ENCODE data around the gene DNM3. TPM values are rescaled to one million over a fixed set of nuclear protein-coding genes. Genes with fewer than 3 reads are reported as not detected.

Gene DNM3
- total and polyA plus RNA-seq, 2 of the 8 experiments (the other 6 are each of a cell fraction or from before 2014, with no cell fraction given): 2.0 to 8.5 TPM

DNA sequence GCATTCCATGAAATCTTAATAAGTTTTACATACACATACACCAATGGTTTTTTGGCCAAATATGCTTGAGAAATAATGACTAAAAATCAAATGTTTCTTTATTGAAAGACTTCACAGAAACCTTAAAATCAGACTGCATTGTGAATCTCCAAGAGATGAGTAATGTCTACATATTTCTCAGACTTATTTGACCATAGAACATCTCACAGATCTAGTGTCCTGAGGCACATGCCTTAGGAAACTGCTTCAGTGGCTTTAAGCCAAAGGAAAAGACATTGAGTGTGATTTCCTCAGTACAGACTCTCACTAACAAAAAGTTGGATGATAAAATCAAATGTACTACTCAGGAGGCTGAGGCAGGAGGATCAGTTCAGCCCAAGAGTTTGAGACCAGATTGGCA, 573.0 kb downstream of the DNM3 start:
- Histone ChIP-seq H3K36me3 (ENCODE audit: control insufficient read depth in 2 of 4, insufficient read depth in 4 of 4, low read length in 3 of 4) (no peaks in the 10 kb centered on the region), H3K56ac (replicated peaks; ENCODE audit: insufficient read length, low read depth, low read length) (no peak overlapping the region), H3K79me2 (ENCODE audit: control insufficient read depth in 1 of 2, insufficient read depth in 2 of 2, low read length in 2 of 2) (no peaks in the 10 kb centered on the region), H2BK120ac (replicated peaks; ENCODE audit: low read depth, low read length) (no peak overlapping the region), H2BK12ac (ENCODE audit: low read depth, low read length) (no peak overlapping the region), H3K23ac (ENCODE audit: insufficient read length) (no peak overlapping the region), H2BK20ac (ENCODE audit: low read length) (no peak overlapping the region), H3K27me3 (replicated peaks in 1 of 4; ENCODE audit: control insufficient read depth in 3 of 4, extremely low read depth in 1 of 4, insufficient read depth in 3 of 4, low read length in 3 of 4) (no peaks in the 10 kb centered on the region), H2BK15ac (ENCODE audit: low read length) (no peak overlapping the region), H3K4me3 (ENCODE audit: extremely low read depth in 1 of 4, insufficient read depth in 2 of 4, low read depth in 3 of 4, low read length in 4 of 4) (no peak overlapping the region), H4K91ac (replicated peaks; ENCODE audit: insufficient read length, low read length) (no peak overlapping the region), H4K20me1 (replicated peaks in 1 of 2; ENCODE audit: control insufficient read depth in 1 of 2, insufficient read depth in 2 of 2, low read length in 2 of 2) (no peaks in the 10 kb centered on the region), H3K18ac (ENCODE audit: extremely low read depth, low read length) (no peak overlapping the region), H3K14ac (ENCODE audit: insufficient read length) (no peak overlapping the region), H3K27ac (ENCODE audit: low read depth, low read length) (no peak overlapping the region), H3K4me2 (ENCODE audit: insufficient read depth in 1 of 2, low read depth in 2 of 2, low read length in 2 of 2) (no peak overlapping the region), H2AK5ac (ENCODE audit: low read depth, low read length) (no peak overlapping the region), H3K9ac (replicated peaks in 1 of 4; ENCODE audit: extremely low read depth in 1 of 4, low read depth in 3 of 4, low read length in 3 of 4) (no peak overlapping the region), H2BK5ac (ENCODE audit: low read depth, low read length) (no peak overlapping the region), H2AFZ (ENCODE audit: low read length) (no peak overlapping the region), H3K4ac (replicated peaks; ENCODE audit: insufficient read length, low read depth, low read length) (no peak overlapping the region), H3K79me1 (ENCODE audit: low read depth, low read length) (no peaks in the 10 kb centered on the region), H3K23me2 (ENCODE audit: low read depth, low read length) (no peaks in the 10 kb centered on the region), H4K8ac (ENCODE audit: extremely low read depth, insufficient read depth, low read length) (no peak overlapping the region), H3K4me1 (replicated peaks in 1 of 4; ENCODE audit: control insufficient read depth in 3 of 4, insufficient read depth in 4 of 4, low read length in 3 of 4) (peaks cover 0 to 4% (median 0%) of the 10 kb centered on the region in 4 experiments; a peak in 1 of 7 replicates), H4K5ac (ENCODE audit: insufficient read length, low read depth, low read length) (no peak overlapping the region), H3K9me3 (ENCODE audit: insufficient read depth in 2 of 2, low read depth in 1 of 2, low read length in 1 of 2) (no peaks in the 10 kb centered on the region)
- no peak for TF ChIP-seq RFX5 (IDR thresholded peaks at IDR 0.05; ENCODE audit: borderline replicate concordance, low read depth, low read length)
- CTCF ChIA-PET (ENCODE audit: partially characterized antibody): interaction anchor here (0.7 to 6.1 kb wide), 3 partner anchors 11 to 105 kb away, joined by 3 to 32 read pairs (median 3); no protein-coding TSS in a partner anchor
- DNase-seq (ENCODE audit: low read depth in 1 of 2, low spot score in 2 of 2) (no peak), FAIRE-seq (no peak)
- POLR2A ChIA-PET (ENCODE audit: partially characterized antibody): no interaction called here

All from H1 (cell line).